GM19328 (cell line): ENCODE results near the gene TUT1.
"Not testable (repeated sequence)": the region's sequence is repeated elsewhere in the genome, so short reads cannot be mapped to it uniquely, and the experiment has no call there.

Source experiments
- ATAC-seq: cut with Tn5 transposase; IDR thresholded peaks from one replicate; pipeline ENCODE4 v1.9.1; 2021; ENCODE audit warnings: mild to moderate bottlenecking, moderate library complexity; ENCODE audit not compliant: unreplicated experiment

TUT1 gene

GRCh38 chr11:62556875-62557631 is 34.3 kb downstream of the TUT1 start:
- ATAC-seq = no peak

GRCh38 chr11:62556108-62556874 is 35.0 kb downstream of the TUT1 start:
- ATAC-seq = no peak

- no peak for ATAC-seq
Measured at GRCh38 chr11:62555464-62556107, 35.7 kb downstream of the TUT1 start.

- no peak for ATAC-seq
Measured at GRCh38 chr11:62554387-62555167, 36.7 kb downstream of the TUT1 start.

GRCh38 chr11:62553839-62554361 is 37.4 kb downstream of the TUT1 start:
- ATAC-seq = no peak

GRCh38 chr11:62553080-62553838 is 38.1 kb downstream of the TUT1 start:
- ATAC-seq = no peak

GRCh38 chr11:62552485-62553079 is 38.7 kb downstream of the TUT1 start:
- ATAC-seq = no peak

GRCh38 chr11:62550478-62550877 is 40.8 kb downstream of the TUT1 start:
- not testable (repeated sequence) for ATAC-seq

- no peak for ATAC-seq
Measured at GRCh38 chr11:62548545-62549335, 42.6 kb downstream of the TUT1 start.

GRCh38 chr11:62547691-62548281 is 43.5 kb downstream of the TUT1 start:
- no peak for ATAC-seq

- ATAC-seq = no peak
Measured at GRCh38 chr11:62546929-62547625, 44.2 kb downstream of the TUT1 start.

- ATAC-seq = no peak
Measured at GRCh38 chr11:62546244-62546928, 44.9 kb downstream of the TUT1 start, which contains the start of gene AHNAK. AHNAK (minus strand) TSS chr11:62546806; CDS start chr11:62536098, 10,708 bp downstream.

- ATAC-seq = no peak
Measured at GRCh38 chr11:62545437-62546243, 45.7 kb downstream of the TUT1 start.

GRCh38 chr11:62544581-62545436 is 46.5 kb downstream of the TUT1 start:
- no peak for ATAC-seq

- ATAC-seq = no peak
Measured at GRCh38 chr11:62543680-62544444, 47.5 kb downstream of the TUT1 start.
